Keratinocyte (primary cell): Measurements from ENCODE around the gene TSPAN10. TPM values are rescaled to one million over a fixed set of nuclear protein-coding genes. Genes with fewer than 3 reads are reported as not detected.
A peak's percentile ranks its signal among the peaks of the same experiment; 100 is the strongest.

ENCODE experiments used
- DNase-seq: peaks from one replicate; pipeline ENCODE4 v3.0.0-alpha.2; 2011; ENCODE audit warnings: low read depth, missing footprints, low spot score
- FAIRE-seq: peaks from 2 replicates; lab custom pipeline; 2011; peaks lifted over from hg19 to GRCh38; lab: Jason Lieb, UNC
- H2AFZ ChIP-seq: 2 replicates; pipeline ENCODE4 v1.6.0; 2012; ENCODE audit warnings: low read length, control low read depth, inconsistent platforms; ENCODE audit not compliant: control insufficient read depth
- H3K27ac ChIP-seq: 2 replicates; pipeline ENCODE4 v1.5.1; 2011; ENCODE audit warnings: low read length; ENCODE audit not compliant: control insufficient read depth, insufficient read depth
- H3K27me3 ChIP-seq: 3 replicates; pipeline ENCODE4 v1.6.0; 2011; ENCODE audit warnings: low read length; ENCODE audit not compliant: control insufficient read depth, insufficient read depth; ENCODE audit errors: extremely low read depth
- H3K36me3 ChIP-seq, 2 experiments: 2 replicates in 1 of 2; 3 replicates in 1 of 2; pipeline ENCODE4 v1.5.1; 2011; ENCODE audit warnings: low read length in 2 of 2, mild to moderate bottlenecking in 1 of 2; ENCODE audit not compliant: control insufficient read depth in 2 of 2, insufficient read depth in 2 of 2; ENCODE audit errors: extremely low read depth in 1 of 2
- H3K4me1 ChIP-seq: 3 replicates; pipeline ENCODE4 v1.5.1; 2011; ENCODE audit warnings: low read length; ENCODE audit not compliant: control insufficient read depth, insufficient read depth; ENCODE audit errors: extremely low read depth
- H3K4me2 ChIP-seq: 3 replicates; pipeline ENCODE4 v1.6.0; 2011; ENCODE audit warnings: low read depth, low read length; ENCODE audit not compliant: control insufficient read depth, insufficient read depth; ENCODE audit errors: extremely low read depth
- H3K4me3 ChIP-seq, 3 experiments: fragments of 200-600 bp in 1 of 3; sonication (generic) in 1 of 3; 2 replicates in 2 of 3; 3 replicates in 1 of 3; pipeline ENCODE4 v1.5.1; 2011 to 2016; ENCODE audit warnings: low read length in 3 of 3, mild to moderate bottlenecking in 3 of 3, control low read depth in 2 of 3, inconsistent platforms in 1 of 3, low read depth in 1 of 3, mixed read lengths in 1 of 3, mixed run types in 1 of 3, moderate library complexity in 1 of 3; ENCODE audit not compliant: control insufficient read depth in 2 of 3, insufficient read depth in 2 of 3; ENCODE audit errors: extremely low read depth in 1 of 3
- H3K79me2 ChIP-seq: 2 replicates; pipeline ENCODE4 v1.6.0; 2012; ENCODE audit warnings: low read length; ENCODE audit not compliant: control insufficient read depth, insufficient read depth
- H3K9ac ChIP-seq: 3 replicates; pipeline ENCODE4 v1.6.0; 2011; ENCODE audit warnings: low read length; ENCODE audit not compliant: control insufficient read depth, insufficient read depth; ENCODE audit errors: extremely low read depth
- H3K9me1 ChIP-seq: 3 replicates; pipeline ENCODE4 v1.6.0; 2011; ENCODE audit warnings: low read length; ENCODE audit not compliant: control insufficient read depth, insufficient read depth; ENCODE audit errors: extremely low read depth
- H3K9me3 ChIP-seq: 2 replicates; pipeline ENCODE4 v1.5.1; 2012; ENCODE audit warnings: low read depth, low read length; ENCODE audit not compliant: control insufficient read depth
- H4K20me1 ChIP-seq: 3 replicates; pipeline ENCODE4 v1.6.0; 2011; ENCODE audit warnings: low read length; ENCODE audit not compliant: control insufficient read depth, insufficient read depth; ENCODE audit errors: extremely low read depth
- CTCF ChIP-seq, 3 experiments: IDR thresholded peaks in 1 of 3; conservative IDR thresholded peaks in 1 of 3; optimal IDR thresholded peaks in 1 of 3; 2 replicates in 2 of 3; 3 replicates in 1 of 3; pipeline versions ENCODE3 to v1.5.1; 2011; ENCODE audit warnings: low read length in 3 of 3, mild to moderate bottlenecking in 3 of 3, moderate library complexity in 2 of 3, control low read depth in 1 of 3, inconsistent platforms in 1 of 3; ENCODE audit not compliant: insufficient read depth in 2 of 3; ENCODE audit errors: extremely low read depth in 1 of 3
- EZH2 ChIP-seq: IDR thresholded peaks from one replicate; pipeline ENCODE4 v1.6.1; 2012; ENCODE audit warnings: inconsistent platforms, mild to moderate bottlenecking, low read length, moderate library complexity
- dilution Hi-C: fragments of 300-500 bp; cut with MboI; formaldehyde crosslinking; loops from one replicate; pipeline ENCODE4 v1.7.0; 2020; ENCODE audit warnings: low sequenced_read_pairs; ENCODE audit not compliant: extremely low pct_ligation_motif_present
- polyA plus RNA-seq, 5 experiments: library from polyadenylated mRNA; depleted of rRNA in 3 of 5; stranded (reverse) in 3 of 5; stranded (forward) in 1 of 5; unstranded in 1 of 5; fragments of >200 nt; gene quantifications; 1 replicate in 1 of 5; 2 replicates in 3 of 5; 3 replicates in 1 of 5; pipeline versions ENCODE4 v1.2.1 to v1.2.3, GENCODE V29; 2011 to 2012; ENCODE audit warnings: missing spikeins in 2 of 5, low read depth in 1 of 5, low replicate concordance in 1 of 5

TSPAN10 gene
- polyA plus RNA-seq, 1 donor (not counting 4 experiments of a cell fraction or from before 2014, with no cell fraction given): 0.89 TPM

- no peak for TF ChIP-seq CTCF (optimal IDR thresholded peaks at IDR 0.05 in 1 of 3, IDR thresholded peaks at IDR 0.05 in 1 of 3, conservative IDR thresholded peaks at IDR 0.05 in 1 of 3; ENCODE audit: extremely low read depth in 1 of 3, insufficient read depth in 2 of 3, low read length in 3 of 3)
- no peak for TF ChIP-seq EZH2
- Histone ChIP-seq H4K20me1 (peaks cover 3% of the 10 kb centered on the region), H3K4me3 (peak overlapping the region; percentile 85 to 97 (median 88)), H3K9me1 (peaks cover 3% of the 10 kb centered on the region), H2AFZ (no peak overlapping the region), H3K27me3 (no peaks in the 10 kb centered on the region), H3K27ac (peak overlapping the region; percentile 83), H3K4me2 (peak overlapping the region; percentile 82), H3K9me3 (no peaks in the 10 kb centered on the region), H3K36me3 (peaks cover 2% of the 10 kb centered on the region in 2 experiments), H3K4me1 (peaks cover 13% of the 10 kb centered on the region), H3K79me2 (peaks cover 57% of the 10 kb centered on the region), H3K9ac (peak overlapping the region; percentile 96)
- no peak for FAIRE-seq
- dilution Hi-C loops: no loop called here
- no peak for DNase-seq
These were observed 1.6 kb upstream of the TSPAN10 start for GRCh38 chr17:81635431-81635830.

GRCh38 chr17:81635973-81636504 lies 957 bp upstream of the TSPAN10 start:
- H3K4me1 ChIP-seq: peaks cover 13% of the 10 kb centered on the region
- H4K20me1 ChIP-seq: peaks cover 3% of the 10 kb centered on the region
- peak overlapping the region; percentile 96 for H3K9ac ChIP-seq
- H3K4me3 ChIP-seq: peak overlapping the region; percentile 85 to 97 (median 88)
- H3K79me2 ChIP-seq: peaks cover 54% of the 10 kb centered on the region
- no peak for TF ChIP-seq CTCF (optimal IDR thresholded peaks at IDR 0.05 in 1 of 3, IDR thresholded peaks at IDR 0.05 in 1 of 3, conservative IDR thresholded peaks at IDR 0.05 in 1 of 3; ENCODE audit: extremely low read depth in 1 of 3, insufficient read depth in 2 of 3, low read length in 3 of 3)
- no peak for TF ChIP-seq EZH2
- no peak for DNase-seq
- FAIRE-seq: no peak
- peak overlapping the region; percentile 82 for H3K4me2 ChIP-seq
- dilution Hi-C loops: no loop called here
- H3K9me1 ChIP-seq: peaks cover 3% of the 10 kb centered on the region
- H2AFZ ChIP-seq: no peak overlapping the region
- H3K27me3 ChIP-seq: no peaks in the 10 kb centered on the region
- no peaks in the 10 kb centered on the region for H3K9me3 ChIP-seq
- H3K36me3 ChIP-seq: peaks cover 2% of the 10 kb centered on the region in 2 experiments
- peak overlapping the region; percentile 83 for H3K27ac ChIP-seq
